Ammon's horn (tissue), 1 donor: ENCODE results near the gene AFAP1L1.
A peak's percentile ranks its signal among the peaks of the same experiment; 100 is the strongest.

Source experiments
- DNase-seq: peaks from one replicate; pipeline ENCODE4 v3.0.0-alpha.2; 2016; ENCODE audit warnings: low spot score

The AFAP1L1 gene

DNA sequence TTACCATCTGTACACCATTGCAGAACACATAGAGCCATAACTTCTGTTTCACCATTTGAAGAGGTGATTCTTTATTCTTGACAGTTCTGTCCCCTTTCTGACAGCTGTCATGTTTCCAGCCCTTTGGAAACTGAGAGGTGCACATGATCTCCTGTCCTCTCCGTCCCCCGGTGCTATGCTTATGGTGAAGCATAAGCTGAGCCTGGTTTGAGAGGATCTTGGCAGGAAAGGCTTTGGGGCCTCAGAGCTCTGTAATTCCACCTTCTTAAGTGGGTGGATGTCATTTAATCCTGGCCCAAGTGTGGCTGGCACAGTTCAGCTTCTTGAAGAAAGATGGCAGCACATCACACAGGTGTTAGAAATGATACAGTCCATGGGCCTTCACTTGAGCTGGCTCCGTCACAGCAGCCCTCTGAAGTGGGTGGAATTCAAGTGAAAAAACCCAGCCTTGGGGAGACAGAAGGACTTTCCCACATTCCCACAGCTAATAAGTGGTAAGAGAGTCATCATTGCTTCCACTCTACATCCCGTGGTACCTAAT lies 43.0 kb downstream of the AFAP1L1 start:
- DNase-seq: no peak

DNA sequence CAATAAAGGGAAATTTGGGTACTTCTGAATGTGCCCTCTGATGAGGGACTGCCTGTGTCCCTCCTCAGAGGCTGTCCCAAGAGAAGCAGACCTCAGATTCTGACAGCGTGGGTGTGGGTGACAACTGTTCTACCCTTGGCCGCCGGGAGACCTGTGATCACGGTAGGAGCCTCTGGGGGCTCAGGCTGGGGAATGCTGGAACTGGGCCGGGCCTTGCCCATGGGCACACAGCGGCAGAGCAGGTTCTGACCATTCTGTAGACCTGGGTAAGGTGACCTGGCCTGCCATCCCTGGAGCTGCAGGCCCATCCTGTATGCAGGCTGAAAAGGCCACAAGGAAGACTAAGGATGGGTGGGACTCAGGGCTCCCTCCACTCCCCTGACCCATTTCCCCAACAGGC lies 44.1 kb downstream of the AFAP1L1 start:
- DNase-seq: no peak

DNA sequence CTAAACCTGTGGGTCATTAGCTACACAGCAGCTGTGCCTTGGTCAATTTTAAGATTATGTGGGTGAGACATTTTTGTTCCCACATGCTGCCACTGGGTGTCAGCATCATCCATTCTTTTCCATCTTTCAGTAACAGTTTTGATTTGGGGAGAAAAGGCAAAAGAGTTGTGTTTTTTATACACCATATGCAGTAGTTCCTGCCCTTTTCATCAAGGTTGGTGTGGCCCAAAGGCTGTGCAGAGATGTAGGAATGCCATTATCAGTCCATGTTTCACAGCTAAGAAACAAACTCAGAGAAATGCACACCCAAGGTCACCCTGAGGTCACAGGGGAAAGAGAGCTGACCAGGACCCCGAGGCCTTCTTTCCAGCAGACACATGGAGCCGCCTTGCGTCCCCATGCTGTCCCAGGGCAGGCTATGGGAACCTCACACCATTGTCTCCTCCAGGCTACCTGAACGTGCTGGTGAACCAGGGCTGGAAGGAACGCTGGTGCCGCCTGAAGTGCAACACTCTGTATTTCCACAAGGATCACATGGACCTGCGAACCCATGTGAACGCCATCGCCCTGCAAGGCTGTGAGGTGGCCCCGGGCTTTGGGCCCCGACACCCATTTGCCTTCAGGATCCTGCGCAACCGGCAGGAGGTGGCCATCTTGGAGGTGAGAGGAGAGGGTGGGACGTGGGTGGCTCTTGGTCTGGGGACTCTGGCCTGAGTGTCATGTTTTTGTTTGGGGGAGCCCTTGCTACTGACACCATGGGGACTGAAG lies 45.8 kb downstream of the AFAP1L1 start:
- peak; percentile 71 for DNase-seq

DNA sequence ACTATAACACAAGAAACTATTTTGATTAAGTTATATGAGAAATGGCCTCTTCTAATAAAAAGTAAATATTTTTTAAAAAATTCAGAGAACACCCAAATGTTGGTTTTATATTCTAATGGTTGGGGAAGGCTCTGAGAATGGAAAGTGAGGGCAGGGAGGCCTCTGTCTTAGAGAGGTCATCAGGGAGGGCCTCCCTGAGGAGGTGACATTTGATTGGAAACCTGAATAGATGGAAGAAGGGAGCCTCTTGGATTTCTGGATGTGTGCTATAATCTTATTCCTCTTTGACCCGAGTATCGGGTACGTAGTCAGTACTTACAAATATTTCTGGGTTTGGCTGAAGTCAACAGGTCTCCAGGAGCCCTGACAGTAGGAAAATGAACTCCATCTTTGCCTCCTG lies 47.5 kb downstream of the AFAP1L1 start:
- no peak for DNase-seq

DNA sequence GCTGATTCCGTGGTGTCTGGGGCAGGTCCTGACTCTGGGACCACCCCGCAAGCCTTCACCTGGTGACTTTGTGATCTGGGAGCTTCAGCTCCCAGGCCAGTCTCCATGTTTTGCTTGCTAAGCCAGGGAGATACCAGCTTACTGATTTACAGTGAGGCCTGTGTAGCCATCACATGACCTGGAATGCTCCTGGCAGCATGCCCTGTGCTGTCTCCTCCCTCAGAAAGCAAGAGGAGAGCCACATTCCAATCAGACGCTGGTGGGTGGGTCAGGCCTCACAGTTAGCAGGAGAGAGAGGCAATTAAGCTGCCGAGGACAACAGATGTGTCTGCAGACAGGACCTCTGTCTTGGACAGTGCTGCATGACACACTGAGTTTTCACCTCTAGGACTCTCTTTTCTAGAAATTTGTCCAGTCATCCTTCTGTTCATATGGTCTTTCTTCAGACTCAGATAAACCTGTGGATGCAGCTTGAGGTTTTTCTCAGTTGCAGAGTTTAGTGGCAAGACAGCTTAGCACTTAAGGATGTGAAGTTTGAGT lies 49.2 kb downstream of the AFAP1L1 start:
- DNase-seq: peak; percentile 65

DNA sequence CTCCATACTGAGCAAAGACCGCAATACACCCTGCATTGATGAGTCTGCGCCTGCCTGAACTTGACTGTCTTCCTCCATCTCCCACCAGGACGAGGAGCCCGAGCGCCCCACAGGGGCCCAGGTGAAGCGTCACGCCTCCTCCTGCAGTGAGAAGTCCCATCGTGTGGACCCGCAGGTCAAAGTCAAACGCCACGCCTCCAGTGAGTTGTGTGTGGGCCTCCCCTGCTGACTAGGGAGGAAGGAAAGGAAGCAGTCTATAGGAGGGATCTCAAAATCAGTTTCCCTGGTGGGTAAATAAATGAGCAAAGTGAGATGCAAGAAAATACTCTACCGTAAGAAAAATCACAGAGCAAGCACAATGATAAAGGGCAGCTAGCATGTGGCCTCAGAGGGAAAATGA lies 50.9 kb downstream of the AFAP1L1 start:
- no peak for DNase-seq

DNA sequence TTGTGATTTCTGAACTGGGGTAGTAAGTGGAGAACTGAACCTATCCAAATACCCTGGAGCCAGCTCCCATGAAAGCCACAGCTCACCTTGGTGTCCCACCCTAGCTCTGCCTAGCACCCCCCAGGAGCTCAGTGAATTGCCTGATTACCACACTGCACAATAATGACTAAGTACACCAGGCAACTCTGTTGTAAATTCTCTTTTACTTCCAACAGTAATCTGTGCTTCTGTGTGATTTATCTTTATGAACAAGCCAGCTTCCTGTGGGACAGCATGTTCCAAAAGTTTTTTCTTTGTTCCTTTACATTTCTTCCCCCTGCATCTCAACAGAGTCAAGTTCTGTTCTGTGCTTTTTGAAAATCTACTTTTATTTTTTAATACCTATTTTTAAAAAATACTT lies 51.6 kb downstream of the AFAP1L1 start:
- DNase-seq: no peak

DNA sequence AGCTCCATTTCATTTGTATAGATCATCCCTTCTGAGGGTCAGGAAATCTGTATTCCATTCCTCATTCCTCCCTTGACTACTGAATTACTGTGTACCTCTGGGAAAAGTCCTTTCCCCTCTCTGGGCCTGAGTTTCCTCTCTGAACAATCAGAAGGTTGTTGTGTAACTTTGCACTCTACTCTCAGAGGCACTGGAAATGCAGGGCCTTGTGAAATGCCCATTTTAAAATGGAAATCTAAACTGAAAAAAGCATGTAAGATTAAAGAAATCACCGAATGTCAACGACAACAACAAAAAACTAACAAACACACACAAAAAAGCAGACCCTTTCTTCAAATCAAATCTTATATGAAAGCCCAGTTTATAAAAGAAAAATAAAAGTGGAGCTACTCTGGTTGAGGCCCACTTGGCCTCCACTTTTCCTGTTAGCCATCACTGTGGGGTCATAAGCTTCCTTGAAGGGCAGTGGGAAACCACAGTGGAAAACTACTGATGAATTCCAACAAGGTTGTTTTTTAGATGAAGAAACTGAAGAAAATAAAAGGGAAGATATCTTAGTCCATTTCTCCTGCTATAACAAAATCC lies 52.1 kb downstream of the AFAP1L1 start:
- DNase-seq: no peak

DNA sequence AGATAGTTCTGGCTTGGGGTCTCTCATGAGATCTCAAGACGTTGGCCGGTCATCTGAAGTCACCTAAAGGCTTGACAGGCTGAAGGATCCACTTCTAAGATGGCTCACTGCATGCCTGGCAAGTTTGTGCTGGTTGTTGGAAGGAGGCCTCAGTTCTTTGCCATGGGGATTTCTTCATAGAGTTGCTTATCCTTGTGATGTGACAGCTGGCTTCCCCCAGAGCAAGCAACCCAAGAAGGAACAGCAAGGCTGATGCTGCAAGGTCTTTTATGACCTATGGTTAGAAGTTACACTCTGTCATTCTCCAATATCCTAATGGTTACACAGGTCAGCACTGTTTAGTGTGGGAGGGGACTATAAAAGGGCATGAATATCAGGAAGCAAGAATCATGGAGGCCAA lies 53.0 kb downstream of the AFAP1L1 start:
- DNase-seq: no peak

DNA sequence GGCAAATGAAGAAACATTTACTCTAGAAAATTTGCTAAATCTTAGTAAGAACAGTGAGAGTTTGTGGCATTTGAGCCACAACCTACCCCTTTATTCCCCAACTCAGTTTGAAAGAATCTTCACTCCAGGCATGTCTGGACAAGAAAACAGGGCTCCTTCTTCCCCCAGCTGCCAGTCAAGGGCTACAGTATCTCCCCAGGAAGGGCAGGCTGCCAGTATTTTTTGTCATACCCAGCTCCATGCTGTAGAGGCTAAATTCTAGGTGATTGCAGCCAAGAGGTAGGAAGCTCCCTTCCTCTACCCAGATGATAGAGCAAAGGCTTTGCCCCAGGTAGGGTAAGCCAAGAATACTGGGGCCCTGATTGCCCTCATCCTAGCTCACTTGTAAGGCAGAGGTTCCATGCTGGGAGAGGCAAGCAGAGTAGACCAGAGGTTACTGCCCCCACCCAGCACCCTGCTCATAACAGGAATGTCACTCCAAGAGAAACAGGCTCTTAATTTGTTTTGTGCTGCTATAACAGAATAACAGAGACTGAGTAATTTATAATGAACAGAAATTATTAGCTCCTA lies 53.6 kb downstream of the AFAP1L1 start:
- DNase-seq: no peak

DNA sequence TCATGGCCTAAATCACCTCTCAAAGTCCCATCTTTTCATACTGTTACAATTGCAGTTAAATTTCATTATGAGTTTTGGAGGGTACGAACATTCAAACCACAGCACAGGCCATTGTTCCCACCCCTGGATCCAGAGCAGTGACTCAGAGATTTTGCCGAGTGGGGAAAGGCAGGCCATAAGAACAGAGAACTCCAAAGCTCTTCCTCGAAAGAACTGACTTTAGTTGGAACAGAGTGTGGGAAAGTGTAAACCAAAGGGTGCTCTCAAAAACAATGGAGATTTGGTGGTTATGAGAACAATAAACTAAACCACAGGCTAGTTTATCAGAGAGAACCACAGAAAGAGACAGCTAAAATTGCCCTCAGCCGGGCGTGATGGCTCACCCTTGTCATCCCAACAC lies 54.2 kb downstream of the AFAP1L1 start:
- no peak for DNase-seq

DNA sequence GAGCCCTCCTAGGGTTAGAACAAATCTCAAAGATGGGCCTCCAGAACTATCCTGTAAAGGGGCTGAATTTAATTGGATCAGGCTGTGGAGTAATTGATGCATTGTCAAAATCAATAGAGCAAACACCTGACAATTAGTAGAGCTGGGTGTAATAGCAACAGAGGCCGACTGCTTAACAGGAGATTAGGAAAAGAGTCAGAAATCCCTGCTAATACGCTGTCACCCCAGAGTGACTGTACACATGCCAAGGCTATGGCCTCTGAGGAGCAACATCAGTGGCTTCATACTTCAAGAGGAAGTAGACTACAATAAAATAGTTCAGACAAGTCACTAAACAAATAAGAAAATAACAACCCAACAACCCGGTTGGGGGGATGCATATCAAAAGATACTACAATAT lies 55.0 kb downstream of the AFAP1L1 start:
- DNase-seq: no peak

DNA sequence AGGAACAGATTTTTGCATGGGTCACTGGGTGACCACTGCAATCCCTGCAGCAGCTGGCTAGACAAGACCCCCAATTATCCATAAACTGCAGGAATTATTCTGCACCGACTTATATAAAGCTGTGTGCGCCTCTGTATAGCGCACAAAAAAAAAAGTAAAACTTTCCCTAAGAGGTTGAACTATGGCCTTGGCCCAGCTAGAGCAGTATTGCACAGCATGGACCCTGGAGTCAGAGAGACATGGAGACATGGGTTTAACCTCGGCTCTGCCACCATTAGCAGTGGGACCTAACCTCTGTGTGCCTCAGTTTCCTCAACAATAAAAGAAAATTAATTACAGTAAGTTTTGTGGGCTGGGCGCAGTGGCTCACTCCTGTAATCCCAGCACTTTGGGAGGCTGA lies 56.5 kb downstream of the AFAP1L1 start:
- DNase-seq: no peak

DNA sequence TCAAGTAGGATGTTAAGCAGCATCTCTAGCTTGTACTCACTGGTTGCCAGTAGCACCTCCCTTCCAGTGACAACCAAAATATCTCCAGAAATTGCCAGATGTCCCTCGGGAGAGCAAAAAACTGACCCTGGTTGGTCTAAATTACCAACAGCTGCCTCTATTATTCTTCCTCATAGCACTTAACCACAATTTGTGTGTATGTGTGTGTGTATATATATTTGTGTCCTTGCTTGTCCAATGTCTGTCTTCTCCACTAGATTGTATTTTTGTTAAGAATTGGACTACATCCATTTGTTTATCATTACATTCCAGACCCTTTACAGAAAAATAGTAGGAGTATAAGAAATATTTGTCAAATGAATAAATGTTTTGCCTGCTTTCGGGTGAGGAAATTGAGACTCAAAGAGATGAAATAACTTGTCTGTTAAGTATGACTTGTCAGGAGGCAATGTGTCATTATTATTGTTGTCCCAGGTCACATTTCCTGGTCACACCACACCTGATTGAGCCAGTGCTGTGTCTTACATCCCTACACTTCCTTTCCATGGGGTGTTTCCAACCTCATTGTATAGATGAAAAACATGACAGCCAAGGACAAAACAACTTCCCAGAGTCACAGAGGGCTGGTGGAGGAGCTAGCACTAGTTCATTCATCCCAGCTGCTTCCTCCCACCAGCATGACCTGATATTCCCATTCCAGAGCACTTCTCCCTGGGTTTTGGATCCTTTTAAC lies 62.2 kb downstream of the AFAP1L1 start:
- DNase-seq: no peak

DNA sequence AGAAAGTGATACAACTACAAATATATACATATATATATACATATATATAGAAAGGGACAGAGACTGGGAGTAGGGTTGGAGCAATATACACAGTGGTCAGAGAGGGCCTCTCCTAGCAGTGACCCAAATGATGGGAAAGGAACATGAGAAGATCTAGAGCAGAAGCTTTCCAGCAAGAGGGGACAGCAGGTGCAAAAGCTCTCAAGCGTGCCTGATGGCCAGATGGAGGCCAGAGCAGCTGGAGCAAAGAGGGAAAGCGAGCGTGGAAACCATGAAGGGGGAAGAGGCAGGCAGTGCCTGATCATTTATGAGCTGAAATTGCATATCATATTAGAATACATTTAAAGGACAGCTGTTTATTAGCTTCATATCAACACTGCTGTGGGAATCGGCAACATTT lies 66.1 kb downstream of the AFAP1L1 start:
- no peak for DNase-seq

DNA sequence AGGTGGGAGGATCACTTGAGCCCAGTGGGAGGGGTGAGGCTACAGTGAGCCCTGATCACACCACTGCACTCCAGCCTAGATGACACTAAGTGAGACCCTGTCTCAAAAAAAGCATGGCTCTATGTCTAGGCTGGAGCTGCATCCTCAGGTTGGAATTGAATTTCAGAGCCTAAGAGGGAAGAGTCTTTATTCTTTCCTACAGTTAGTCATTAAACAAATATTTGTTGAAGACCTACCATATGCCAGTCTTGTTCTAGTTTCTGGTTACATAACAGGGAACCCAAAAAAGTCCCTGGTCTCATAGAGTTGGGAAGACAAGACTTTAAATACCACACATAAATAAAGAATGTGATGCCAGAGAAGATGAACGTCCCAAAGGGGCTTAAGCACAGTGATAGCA lies 66.7 kb downstream of the AFAP1L1 start:
- no peak for DNase-seq

DNA sequence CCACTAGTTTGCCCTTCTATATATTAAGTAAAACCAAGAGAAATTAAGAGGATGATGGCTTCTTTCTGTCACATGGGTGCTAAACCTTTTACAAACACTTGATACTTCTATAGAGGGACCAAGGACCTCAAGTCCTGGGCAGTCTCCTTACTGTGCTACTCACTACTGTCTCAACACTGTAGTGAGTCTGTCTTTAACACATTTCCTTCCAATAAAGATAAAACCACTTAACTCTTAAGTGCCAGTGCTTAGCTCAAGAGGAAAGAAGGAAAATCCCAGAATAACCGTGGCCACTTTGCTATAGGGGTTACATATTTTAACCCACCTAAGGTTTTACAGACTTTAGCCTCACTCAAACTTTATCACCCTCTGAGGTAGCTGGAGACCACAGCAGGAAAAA lies 69.3 kb downstream of the AFAP1L1 start:
- DNase-seq: no peak

DNA sequence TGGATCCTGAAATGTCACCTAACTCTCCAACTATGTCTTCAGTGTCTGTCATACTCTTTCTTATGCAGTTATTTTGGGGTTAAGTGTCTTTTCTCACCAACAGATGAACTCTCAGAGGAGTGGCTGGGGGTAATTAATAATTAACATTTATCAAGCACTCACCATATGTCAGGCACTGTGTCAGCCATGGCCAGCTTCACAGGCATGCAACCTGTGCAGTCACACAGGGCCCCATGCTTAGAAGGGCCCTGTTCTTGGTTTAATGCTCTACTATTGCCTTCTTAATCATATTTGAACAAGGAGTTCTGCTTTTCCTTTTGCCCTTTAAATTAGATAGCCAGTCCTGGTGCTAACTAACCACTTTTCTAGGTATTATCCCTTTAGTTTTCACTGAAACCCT lies 70.2 kb downstream of the AFAP1L1 start:
- no peak for DNase-seq

DNA sequence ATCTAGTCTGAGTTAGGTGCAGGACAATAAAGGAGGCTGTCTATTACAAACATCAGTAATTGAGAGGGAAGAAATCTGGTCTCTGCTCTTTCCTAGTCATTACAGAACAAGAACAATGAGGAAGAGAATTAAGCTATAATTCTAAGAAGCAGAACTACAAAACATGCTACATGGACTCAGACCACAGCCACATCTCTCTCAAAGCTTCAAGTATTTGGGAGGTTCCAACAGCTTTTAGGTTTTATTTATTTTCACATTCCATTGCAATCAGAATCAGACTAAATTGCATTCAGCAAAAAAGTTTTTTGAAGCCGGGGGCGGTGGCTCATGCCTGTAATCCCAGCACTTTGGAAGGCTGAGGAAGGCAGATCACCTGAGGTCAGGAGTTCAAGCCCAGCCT lies 72.5 kb downstream of the AFAP1L1 start:
- DNase-seq: no peak

DNA sequence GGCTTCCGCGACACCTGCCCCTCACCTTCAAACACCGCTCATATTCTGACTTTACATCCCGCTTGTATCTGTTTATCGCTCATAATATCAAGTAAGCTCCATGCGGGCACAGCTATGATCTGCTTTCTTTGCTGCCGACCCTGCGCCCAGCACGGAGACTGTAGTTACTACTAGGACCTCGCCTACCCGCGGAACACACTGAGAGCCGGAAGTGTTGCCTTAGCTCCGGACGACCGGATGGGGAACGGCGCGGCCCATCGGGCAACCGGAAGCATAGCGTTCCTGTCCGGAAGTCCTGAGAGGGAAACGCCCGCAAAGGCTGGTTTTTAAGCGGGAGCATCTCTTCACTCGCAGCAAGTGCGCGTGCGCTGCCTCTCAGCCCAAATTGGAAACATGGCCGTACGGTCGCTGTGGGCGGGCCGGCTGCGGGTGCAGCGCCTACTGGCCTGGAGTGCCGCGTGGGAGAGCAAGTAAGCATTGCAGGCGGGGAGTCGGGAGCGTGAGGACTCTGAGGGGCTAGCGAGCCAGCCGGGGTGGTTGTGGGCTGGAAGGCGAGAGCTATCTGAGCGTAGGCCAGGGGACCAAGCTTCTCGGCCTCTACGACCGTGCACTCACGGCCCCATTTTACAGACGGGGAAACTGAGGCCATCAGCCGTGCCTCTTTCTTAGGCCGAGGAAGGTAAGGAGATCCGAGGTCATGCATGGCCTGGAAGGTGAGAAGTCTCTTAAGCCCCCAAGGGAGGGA lies 73.7 kb downstream of the AFAP1L1 start, which contains the start of gene GRPEL2:
Gene GRPEL2, plus strand, starts transcription at position 353 of the 745 bp plus-strand sequence. Its CDS starts 41 bp downstream, at position 394.
- DNase-seq: peak; percentile 97

DNA sequence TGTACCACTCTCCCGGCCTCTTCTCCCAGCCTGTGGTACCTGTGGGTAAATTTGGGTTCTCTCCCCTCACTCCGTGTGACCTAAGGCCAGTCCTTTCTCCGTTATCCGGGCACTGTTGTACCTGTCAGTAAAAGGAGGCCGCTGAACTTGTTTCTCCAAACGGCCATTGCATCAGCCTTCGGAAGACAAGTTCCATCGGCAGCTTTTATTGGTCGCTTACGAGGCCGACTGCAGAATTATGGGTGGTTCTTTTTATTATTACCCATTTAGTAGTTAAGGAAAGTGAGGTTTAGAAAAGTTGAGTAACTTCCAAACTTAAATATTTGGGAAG lies 74.2 kb downstream of the AFAP1L1 start:
- DNase-seq: no peak

DNA sequence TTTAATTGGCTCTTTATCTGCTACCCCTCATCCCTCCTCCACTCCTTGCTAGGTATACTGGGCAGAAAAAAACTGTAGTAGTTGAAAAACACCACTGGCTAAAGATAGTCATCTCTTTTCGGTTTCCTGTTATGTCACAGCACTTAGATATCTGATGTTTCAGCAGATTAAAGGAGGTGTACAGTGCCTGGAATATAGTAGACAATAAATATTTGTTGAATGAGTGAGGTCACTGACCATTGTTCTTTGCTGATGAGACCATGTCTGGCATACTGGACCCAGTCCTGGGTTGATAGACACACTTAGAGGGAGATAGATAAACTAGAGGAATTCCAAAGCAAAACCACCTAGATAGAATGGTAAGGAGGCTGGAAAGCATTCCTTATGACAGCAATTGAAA lies 76.9 kb downstream of the AFAP1L1 start:
- DNase-seq: no peak
